MG63 (cell line): ENCODE results near the gene ERAL1. TPM values are rescaled to one million over a fixed set of nuclear protein-coding genes. Genes with fewer than 3 reads are reported as not detected.
A peak's percentile ranks its signal among the peaks of the same experiment; 100 is the strongest.
"Not testable (repeated sequence)": the region's sequence is repeated elsewhere in the genome, so short reads cannot be mapped to it uniquely, and the experiment has no call there.

Experiments
- DNase-seq: peaks from one replicate; pipeline ENCODE4 v3.0.0-alpha.2; 2020
- H3K27me3 ChIP-seq: fragments of 250-450 bp; sonication (Bioruptor Pico); 2 replicates; pipeline ENCODE4 v1.5.1; 2020; ENCODE audit warnings: mild to moderate bottlenecking, moderate library complexity
- H3K36me3 ChIP-seq: fragments of 250-450 bp; sonication (Bioruptor Pico); 2 replicates; pipeline ENCODE4 v1.5.1; 2020; ENCODE audit warnings: mild to moderate bottlenecking, moderate library complexity
- H3K4me3 ChIP-seq: fragments of 250-450 bp; sonication (Bioruptor Pico); 2 replicates; pipeline ENCODE4 v1.5.1; 2020; ENCODE audit warnings: mild to moderate bottlenecking, moderate library complexity
- H3K9me3 ChIP-seq: fragments of 250-450 bp; sonication (Bioruptor Pico); 2 replicates; pipeline ENCODE4 v1.5.1; 2020; ENCODE audit warnings: mild to moderate bottlenecking, moderate library complexity
- total RNA-seq: library from RNA; depleted of rRNA; stranded (reverse); fragments of >200 nt; shearing (Covaris generic); gene quantifications from 2 replicates; pipeline ENCODE4 v1.2.3, GENCODE V29; 2014; ENCODE audit warnings: low replicate concordance

The ERAL1 gene
- total RNA-seq, 1 experiment from 2014 or later: 60.8 TPM

- Histone ChIP-seq H3K36me3 (peaks cover 10% of the 10 kb centered on the region), H3K9me3 (no peaks in the 10 kb centered on the region), H3K4me3 (peak within 1 kb of the TSS; percentile 92), H3K27me3 (no peaks in the 10 kb centered on the region)
- DNase-seq: peak; percentile 89
These were observed 12.4 kb upstream of the ERAL1 start, which contains the start of gene FAM222B for GRCh38 chr17:28842282-28843012. FAM222B (minus strand) TSS chr17:28842790; CDS start chr17:28766667, 76,123 bp downstream.

GRCh38 chr17:28843816-28844148, 11.0 kb upstream of the ERAL1 start:
- peaks cover 10% of the 10 kb centered on the region for H3K36me3 ChIP-seq

GRCh38 chr17:28846231-28846630, 8.6 kb upstream of the ERAL1 start:
- DNase-seq: no peak
- no peaks in the 10 kb centered on the region for H3K9me3 ChIP-seq
- H3K4me3 ChIP-seq: no peak overlapping the region
- no peaks in the 10 kb centered on the region for H3K27me3 ChIP-seq
- H3K36me3 ChIP-seq: no peaks in the 10 kb centered on the region

More at GRCh38 chr17:28843816-28844148, 11.0 kb upstream of the ERAL1 start:
- no peak overlapping the region for H3K4me3 ChIP-seq
- H3K27me3 ChIP-seq: no peaks in the 10 kb centered on the region
- H3K9me3 ChIP-seq: no peaks in the 10 kb centered on the region
- DNase-seq: peak; percentile 46

- H3K27me3 ChIP-seq, H3K9me3 ChIP-seq, DNase-seq, H3K36me3 ChIP-seq, H3K4me3 ChIP-seq: not testable (repeated sequence)
These were observed 8.1 kb upstream of the ERAL1 start for GRCh38 chr17:28846699-28847098.

- not testable (repeated sequence) for DNase-seq, H3K36me3 ChIP-seq, H3K9me3 ChIP-seq, H3K4me3 ChIP-seq, H3K27me3 ChIP-seq
These were observed 6.1 kb upstream of the ERAL1 start for GRCh38 chr17:28848667-28849066.

GRCh38 chr17:28849281-28849680, 5.5 kb upstream of the ERAL1 start:
- H3K27me3 ChIP-seq: no peaks in the 10 kb centered on the region
- no peak for DNase-seq
- no peaks in the 10 kb centered on the region for H3K36me3 ChIP-seq
- no peak overlapping the region for H3K4me3 ChIP-seq
- peaks cover 8% of the 10 kb centered on the region; the same call in 1 of the 2 replicates for H3K9me3 ChIP-seq

GRCh38 chr17:28853295-28853694, 1.5 kb upstream of the ERAL1 start:
- no peak overlapping the region for H3K4me3 ChIP-seq
- H3K27me3 ChIP-seq: no peaks in the 10 kb centered on the region
- no peak for DNase-seq
- peaks cover 8% of the 10 kb centered on the region; the same call in 1 of the 2 replicates for H3K9me3 ChIP-seq
- peaks cover 20% of the 10 kb centered on the region for H3K36me3 ChIP-seq

- no peak for DNase-seq
- H3K27me3 ChIP-seq: no peaks in the 10 kb centered on the region
These were observed 492 bp downstream of the ERAL1 start for GRCh38 chr17:28855336-28855679.

GRCh38 chr17:28856028-28856574, 1.3 kb downstream of the ERAL1 start:
- no peak for DNase-seq
- no peaks in the 10 kb centered on the region for H3K27me3 ChIP-seq
- H3K9me3 ChIP-seq: peaks cover 8% of the 10 kb centered on the region; the same call in 1 of the 2 replicates
- peaks cover 37% of the 10 kb centered on the region for H3K36me3 ChIP-seq
- H3K4me3 ChIP-seq: peak overlapping the region; percentile 86

More at GRCh38 chr17:28855336-28855679, 492 bp downstream of the ERAL1 start:
- H3K4me3 ChIP-seq: peak overlapping the region; percentile 86
- peaks cover 8% of the 10 kb centered on the region; the same call in 1 of the 2 replicates for H3K9me3 ChIP-seq
- H3K36me3 ChIP-seq: peaks cover 31% of the 10 kb centered on the region

- H3K4me3 ChIP-seq: no peak overlapping the region
- H3K27me3 ChIP-seq: no peaks in the 10 kb centered on the region
- peaks cover 6% of the 10 kb centered on the region; the same call in 1 of the 2 replicates for H3K9me3 ChIP-seq
- peaks cover 39% of the 10 kb centered on the region for H3K36me3 ChIP-seq
- DNase-seq: no peak
These were observed 3.3 kb downstream of the ERAL1 start for GRCh38 chr17:28857905-28858800.

- no peak for DNase-seq
- peaks cover 2% of the 10 kb centered on the region; the same call in 1 of the 2 replicates for H3K9me3 ChIP-seq
- no peaks in the 10 kb centered on the region for H3K27me3 ChIP-seq
- no peak overlapping the region for H3K4me3 ChIP-seq
- H3K36me3 ChIP-seq: peaks cover 39% of the 10 kb centered on the region
These were observed 4.1 kb downstream of the ERAL1 start for GRCh38 chr17:28858801-28859355.

- no peak for DNase-seq
- no peaks in the 10 kb centered on the region for H3K9me3 ChIP-seq
These were observed 5.6 kb downstream of the ERAL1 start for GRCh38 chr17:28860363-28860808.

GRCh38 chr17:28861393-28862203, 6.8 kb downstream of the ERAL1 start:
- H3K9me3 ChIP-seq: no peaks in the 10 kb centered on the region
- no peak overlapping the region for H3K4me3 ChIP-seq
- no peaks in the 10 kb centered on the region for H3K27me3 ChIP-seq
- H3K36me3 ChIP-seq: peaks cover 32% of the 10 kb centered on the region
- DNase-seq: no peak

More at GRCh38 chr17:28860363-28860808, 5.6 kb downstream of the ERAL1 start:
- H3K27me3 ChIP-seq: no peaks in the 10 kb centered on the region
- H3K4me3 ChIP-seq: no peak overlapping the region
- H3K36me3 ChIP-seq: peaks cover 39% of the 10 kb centered on the region

GRCh38 chr17:28862561-28862960, 7.7 kb downstream of the ERAL1 start:
- DNase-seq: no peak
- no peaks in the 10 kb centered on the region for H3K9me3 ChIP-seq
- no peaks in the 10 kb centered on the region for H3K27me3 ChIP-seq
- no peak overlapping the region for H3K4me3 ChIP-seq
- peaks cover 26% of the 10 kb centered on the region for H3K36me3 ChIP-seq

GRCh38 chr17:28863953-28864352, 9.1 kb downstream of the ERAL1 start:
- Histone ChIP-seq H3K9me3 (no peaks in the 10 kb centered on the region), H3K36me3 (peaks cover 12% of the 10 kb centered on the region), H3K4me3 (no peak overlapping the region), H3K27me3 (no peaks in the 10 kb centered on the region)
- DNase-seq: no peak
